Sigmoid colon (tissue), 3 donors: ENCODE results near the gene SIDT1.

Source experiments
- CTCF ChIP-seq, 4 experiments: fragments of 450-650 bp in 3 of 4; fragments of 200-600 bp in 1 of 4; IDR thresholded peaks; one replicate each; pipeline ENCODE4 v1.5.1; 2016 to 2019; ENCODE audit warnings: antibody characterized with exemption in 4 of 4, mild to moderate bottlenecking in 3 of 4, moderate library complexity in 2 of 4
- POLR2A ChIP-seq, 2 donors: fragments of 450-650 bp; IDR thresholded peaks; one replicate each; pipeline ENCODE4 v1.6.1; 2016; ENCODE audit warnings: antibody characterized with exemption in 2 of 2, mild to moderate bottlenecking in 2 of 2, moderate library complexity in 2 of 2

DNA sequence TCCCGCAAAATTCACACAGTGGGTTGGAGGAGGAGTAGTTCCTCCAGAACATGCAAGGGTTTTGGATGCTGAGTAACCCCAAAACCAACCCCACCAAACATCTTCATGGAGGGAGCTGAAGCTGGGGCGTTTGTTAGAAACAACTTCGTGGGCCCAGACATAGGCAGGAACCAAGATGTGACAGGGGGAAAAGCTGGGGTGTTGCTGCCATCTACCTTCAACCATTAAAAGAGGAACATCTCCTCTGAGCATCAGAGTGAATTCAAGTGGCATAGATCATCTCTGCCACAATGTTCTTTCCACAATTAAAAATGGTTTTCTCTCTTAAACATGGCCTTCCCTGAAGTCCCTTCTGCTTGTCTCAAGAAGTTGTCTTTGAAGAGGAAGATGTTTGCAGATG is 20.5 kb downstream of the SIDT1 start:
- TF ChIP-seq CTCF (IDR thresholded peaks at IDR 0.05) (no peak), POLR2A (IDR thresholded peaks at IDR 0.05) (no peak)
